ENCODE measurements around the gene PROSER3. TPM values are rescaled to one million over a fixed set of nuclear protein-coding genes. Genes with fewer than 3 reads are reported as not detected.

PROSER3 gene
- polyA plus RNA-seq, 1 donor: 16.3 TPM

DNA sequence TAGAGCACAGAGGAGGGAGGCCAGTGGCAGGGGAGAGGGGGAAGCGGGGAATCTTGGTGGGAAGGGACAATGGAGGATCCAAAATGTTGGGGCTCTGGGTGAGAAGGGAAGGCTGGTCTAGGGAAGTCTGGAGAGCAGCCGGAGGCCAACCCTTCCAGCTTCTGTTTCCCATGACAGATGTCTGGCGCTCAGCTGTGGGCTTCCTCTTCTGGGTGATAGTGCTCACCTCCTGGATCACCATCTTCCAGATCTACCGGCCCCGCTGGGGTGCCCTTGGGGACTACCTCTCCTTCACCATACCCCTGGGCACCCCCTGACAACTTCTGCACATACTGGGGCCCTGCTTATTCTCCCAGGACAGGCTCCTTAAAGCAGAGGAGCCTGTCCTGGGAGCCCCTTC is 11.4 kb upstream of the PROSER3 start:
- DNase-seq: no peak
- H3K36me3 ChIP-seq (ENCODE audit: control insufficient read depth, insufficient read depth, low read length): peaks cover 3% of the 10 kb centered on the region
- no peaks in the 10 kb centered on the region for H3K27me3 ChIP-seq (ENCODE audit: control insufficient read depth, insufficient read depth, low read length)
- WGBS (ENCODE audit: insufficient coverage, low lambda C conversion rate): no CpG with 5 or more reads among the region's 5 CpGs
- H3K27ac ChIP-seq (ENCODE audit: low read length): no peak overlapping the region
- H3K4me1 ChIP-seq (ENCODE audit: control insufficient read depth, insufficient read depth, low read length): peaks cover 20% of the 10 kb centered on the region
- H3K9me3 ChIP-seq (ENCODE audit: control insufficient read depth, low read depth, low read length): no peaks in the 10 kb centered on the region
- H3K4me3 ChIP-seq (ENCODE audit: low read length): peak overlapping the region; percentile 90

DNA sequence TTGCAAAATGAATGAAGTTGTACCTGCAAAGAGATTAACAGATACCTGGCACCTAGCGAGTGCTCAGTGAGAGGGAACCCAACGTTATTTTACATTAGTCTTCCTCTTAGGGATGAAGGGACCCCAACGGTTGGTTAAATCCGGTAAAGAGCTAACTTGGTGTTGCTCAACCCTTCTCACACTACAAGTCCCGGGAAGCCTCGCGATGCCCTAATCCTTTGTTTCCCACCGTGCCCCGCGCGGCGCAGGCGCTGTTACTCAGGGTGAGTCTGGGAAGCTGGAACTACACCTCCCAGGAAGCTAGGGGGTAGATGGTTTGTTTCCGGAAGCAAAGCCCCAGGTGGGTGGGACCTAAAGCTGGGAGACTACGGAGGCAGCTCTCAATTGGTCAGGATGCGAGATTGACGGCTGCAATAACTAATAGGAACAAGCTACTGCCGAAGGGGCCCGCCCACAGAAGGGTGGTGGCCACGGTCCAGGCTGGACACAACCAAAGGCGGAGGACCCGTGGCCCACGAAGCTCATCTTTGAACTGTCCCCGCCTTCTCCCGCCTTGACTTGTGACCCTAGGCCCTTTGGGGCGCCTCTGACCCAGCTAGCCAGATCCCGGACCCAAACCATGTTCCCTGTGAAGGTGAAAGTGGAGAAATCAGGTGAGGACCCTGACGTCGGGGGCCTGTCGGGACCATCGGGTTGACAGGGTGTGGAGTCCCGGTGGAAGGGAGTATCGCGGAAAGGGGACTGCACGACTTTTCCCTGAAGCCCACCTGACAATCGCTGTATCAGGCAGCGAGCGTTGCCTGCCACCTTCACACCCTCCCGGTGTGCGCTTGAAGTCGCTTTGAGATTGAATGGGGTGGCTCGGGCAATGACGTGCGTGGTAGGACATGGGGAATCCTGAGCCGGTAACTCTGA is 9.6 kb upstream of the PROSER3 start, which contains the start of gene LIN37:
TSS of gene LIN37 (plus strand) at position 471 of the 915 bp plus-strand sequence. CDS start at position 620, 149 bp downstream.
- no peaks in the 10 kb centered on the region for H3K9me3 ChIP-seq (ENCODE audit: control insufficient read depth, low read depth, low read length)
- peak within 1 kb of the TSS; percentile 91 for H3K4me3 ChIP-seq (ENCODE audit: low read length)
- H3K27me3 ChIP-seq (ENCODE audit: control insufficient read depth, insufficient read depth, low read length): no peaks in the 10 kb centered on the region
- peaks cover 20% of the 10 kb centered on the region for H3K4me1 ChIP-seq (ENCODE audit: control insufficient read depth, insufficient read depth, low read length)
- no peak within 1 kb of the TSS for H3K27ac ChIP-seq (ENCODE audit: low read length)
- DNase-seq: peak; percentile 99
- H3K36me3 ChIP-seq (ENCODE audit: control insufficient read depth, insufficient read depth, low read length): peaks cover 15% of the 10 kb centered on the region
- WGBS (ENCODE audit: insufficient coverage, low lambda C conversion rate): no CpG with 5 or more reads among the region's 45 CpGs

DNA sequence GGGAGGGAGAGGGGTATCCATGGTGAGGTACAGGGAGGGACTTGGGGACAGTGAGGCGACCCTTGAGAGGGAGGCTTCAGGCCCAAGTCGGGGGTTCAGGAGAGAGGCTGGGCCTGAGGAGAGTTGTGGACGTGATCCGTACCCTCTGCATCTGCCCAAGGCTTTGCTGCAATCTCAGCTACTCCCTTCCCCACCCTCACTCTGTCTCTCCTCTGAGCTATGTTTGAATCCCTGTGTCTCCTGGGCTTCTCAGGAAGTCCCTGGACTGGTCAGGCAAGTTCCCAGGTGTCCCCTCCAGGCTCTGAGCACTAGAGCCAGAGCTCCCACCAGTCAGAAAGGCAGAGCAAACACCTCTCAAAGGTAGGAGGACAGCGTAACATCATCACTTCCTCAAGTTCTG is 7.8 kb upstream of the PROSER3 start:
- DNase-seq: no peak
- no CpG with 5 or more reads among the region's 5 CpGs for WGBS (ENCODE audit: insufficient coverage, low lambda C conversion rate)
- peaks cover 16% of the 10 kb centered on the region for H3K4me1 ChIP-seq (ENCODE audit: control insufficient read depth, insufficient read depth, low read length)
- H3K27me3 ChIP-seq (ENCODE audit: control insufficient read depth, insufficient read depth, low read length): peaks cover 2% of the 10 kb centered on the region
- peaks cover 19% of the 10 kb centered on the region for H3K36me3 ChIP-seq (ENCODE audit: control insufficient read depth, insufficient read depth, low read length)
- H3K4me3 ChIP-seq (ENCODE audit: low read length): no peak overlapping the region
- H3K27ac ChIP-seq (ENCODE audit: low read length): no peak overlapping the region
- H3K9me3 ChIP-seq (ENCODE audit: control insufficient read depth, low read depth, low read length): no peaks in the 10 kb centered on the region

GRCh38 chr19:35751839-35752745 is 5.9 kb upstream of the PROSER3 start:
- peaks cover 27% of the 10 kb centered on the region for H3K4me1 ChIP-seq (ENCODE audit: control insufficient read depth, insufficient read depth, low read length)
- no peak for DNase-seq
- peaks cover 21% of the 10 kb centered on the region for H3K27me3 ChIP-seq (ENCODE audit: control insufficient read depth, insufficient read depth, low read length)
- no peak overlapping the region for H3K27ac ChIP-seq (ENCODE audit: low read length)
- no peak overlapping the region for H3K4me3 ChIP-seq (ENCODE audit: low read length)
- WGBS (ENCODE audit: insufficient coverage, low lambda C conversion rate): no CpG with 5 or more reads among the region's 14 CpGs
- peaks cover 19% of the 10 kb centered on the region for H3K36me3 ChIP-seq (ENCODE audit: control insufficient read depth, insufficient read depth, low read length)
- H3K9me3 ChIP-seq (ENCODE audit: control insufficient read depth, low read depth, low read length): no peaks in the 10 kb centered on the region

DNA sequence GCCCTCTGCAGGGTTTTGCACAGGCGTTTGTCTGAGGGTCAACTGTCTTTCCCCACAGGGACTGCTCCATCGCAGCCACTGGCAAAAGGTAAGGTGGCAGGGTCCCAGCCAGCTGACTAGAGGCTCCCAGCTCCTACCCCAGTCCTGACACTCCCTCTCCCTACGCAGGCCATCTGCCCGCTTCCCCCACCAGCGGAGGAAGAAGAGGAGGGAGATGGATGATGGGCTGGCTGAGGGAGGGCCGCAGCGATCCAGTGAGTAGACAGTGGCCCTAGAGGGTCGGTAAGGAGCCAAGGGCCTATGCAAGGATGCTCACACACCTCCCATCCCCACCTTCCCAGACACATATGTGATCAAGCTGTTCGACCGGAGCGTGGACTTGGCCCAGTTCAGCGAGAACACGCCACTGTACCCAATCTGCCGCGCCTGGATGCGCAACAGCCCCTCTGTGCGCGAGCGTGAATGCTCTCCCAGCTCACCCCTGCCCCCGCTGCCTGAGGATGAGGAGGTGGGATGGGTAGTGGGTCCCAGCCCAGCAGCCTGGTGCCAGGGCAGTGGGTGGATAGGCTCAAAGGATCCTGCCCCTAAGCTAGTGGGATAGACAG is 5.1 kb upstream of the PROSER3 start:
- no CpG with 5 or more reads among the region's 20 CpGs for WGBS (ENCODE audit: insufficient coverage, low lambda C conversion rate)
- Histone ChIP-seq H3K4me1 (ENCODE audit: control insufficient read depth, insufficient read depth, low read length) (peaks cover 29% of the 10 kb centered on the region), H3K27me3 (ENCODE audit: control insufficient read depth, insufficient read depth, low read length) (peaks cover 23% of the 10 kb centered on the region), H3K36me3 (ENCODE audit: control insufficient read depth, insufficient read depth, low read length) (peaks cover 19% of the 10 kb centered on the region), H3K27ac (ENCODE audit: low read length) (no peak overlapping the region), H3K4me3 (ENCODE audit: low read length) (no peak overlapping the region), H3K9me3 (ENCODE audit: control insufficient read depth, low read depth, low read length) (no peaks in the 10 kb centered on the region)
- no peak for DNase-seq

- WGBS (ENCODE audit: insufficient coverage, low lambda C conversion rate): no CpG with 5 or more reads among the region's 20 CpGs
These were observed 4.2 kb upstream of the PROSER3 start for GRCh38 chr19:35753634-35754369.

DNA sequence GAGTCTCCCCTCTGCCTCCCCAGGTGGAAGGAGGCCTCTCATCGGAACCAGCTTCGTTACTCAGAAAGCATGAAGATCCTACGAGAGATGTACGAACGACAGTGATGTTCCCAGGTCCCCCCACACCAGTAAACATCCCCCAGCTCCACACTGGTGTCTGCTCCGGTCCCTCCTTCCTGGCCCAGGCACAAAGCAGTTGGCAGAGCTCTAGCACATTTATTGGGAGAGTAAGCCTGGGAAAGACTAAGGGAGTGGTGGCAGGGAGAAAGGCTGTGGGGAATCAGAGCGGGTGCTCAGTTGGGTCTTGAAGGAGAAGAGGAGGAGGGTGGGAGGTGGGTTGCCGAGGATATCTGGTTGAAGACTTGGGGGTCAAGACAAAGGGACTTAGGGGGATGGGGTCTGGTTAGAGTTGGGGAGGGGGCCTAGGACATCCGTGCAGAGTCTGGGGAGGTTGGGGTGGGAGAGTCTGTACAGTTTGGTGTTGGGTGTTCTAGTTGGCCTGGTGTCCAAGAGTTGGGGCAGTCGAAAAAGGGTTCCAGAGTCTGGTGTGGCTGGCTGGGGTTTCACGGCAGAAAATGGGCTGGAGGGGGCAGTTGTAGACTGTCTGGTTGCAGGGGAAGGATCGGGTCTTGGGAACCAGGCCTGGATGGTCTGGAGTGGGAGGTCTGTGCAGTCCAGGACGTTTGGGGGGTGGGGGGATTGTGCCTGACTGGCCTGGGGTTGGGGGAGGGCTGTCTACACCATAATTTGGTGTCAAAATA is 3.4 kb upstream of the PROSER3 start:
- no peak for DNase-seq
- Histone ChIP-seq H3K36me3 (ENCODE audit: control insufficient read depth, insufficient read depth, low read length) (peaks cover 19% of the 10 kb centered on the region), H3K27ac (ENCODE audit: low read length) (no peak overlapping the region), H3K9me3 (ENCODE audit: control insufficient read depth, low read depth, low read length) (no peaks in the 10 kb centered on the region), H3K4me1 (ENCODE audit: control insufficient read depth, insufficient read depth, low read length) (peaks cover 25% of the 10 kb centered on the region), H3K4me3 (ENCODE audit: low read length) (no peak overlapping the region), H3K27me3 (ENCODE audit: control insufficient read depth, insufficient read depth, low read length) (peaks cover 23% of the 10 kb centered on the region)
- no CpG with 5 or more reads among the region's 13 CpGs for WGBS (ENCODE audit: insufficient coverage, low lambda C conversion rate)

More at GRCh38 chr19:35753634-35754369, 4.2 kb upstream of the PROSER3 start:
- H3K27me3 ChIP-seq (ENCODE audit: control insufficient read depth, insufficient read depth, low read length): peaks cover 23% of the 10 kb centered on the region
- no peak overlapping the region for H3K27ac ChIP-seq (ENCODE audit: low read length)
- no peak overlapping the region for H3K4me3 ChIP-seq (ENCODE audit: low read length)
- no peak for DNase-seq
- peaks cover 27% of the 10 kb centered on the region for H3K4me1 ChIP-seq (ENCODE audit: control insufficient read depth, insufficient read depth, low read length)
- H3K36me3 ChIP-seq (ENCODE audit: control insufficient read depth, insufficient read depth, low read length): peaks cover 19% of the 10 kb centered on the region
- H3K9me3 ChIP-seq (ENCODE audit: control insufficient read depth, low read depth, low read length): no peaks in the 10 kb centered on the region

GRCh38 chr19:35755131-35755549 is 2.8 kb upstream of the PROSER3 start:
- WGBS (ENCODE audit: insufficient coverage, low lambda C conversion rate): no CpG with 5 or more reads among the region's 17 CpGs
- peaks cover 24% of the 10 kb centered on the region for H3K36me3 ChIP-seq (ENCODE audit: control insufficient read depth, insufficient read depth, low read length)
- DNase-seq: no peak
- H3K4me3 ChIP-seq (ENCODE audit: low read length): peak overlapping the region; percentile 25
- no peaks in the 10 kb centered on the region for H3K9me3 ChIP-seq (ENCODE audit: control insufficient read depth, low read depth, low read length)
- peaks cover 23% of the 10 kb centered on the region for H3K27me3 ChIP-seq (ENCODE audit: control insufficient read depth, insufficient read depth, low read length)
- no peak overlapping the region for H3K27ac ChIP-seq (ENCODE audit: low read length)
- H3K4me1 ChIP-seq (ENCODE audit: control insufficient read depth, insufficient read depth, low read length): peaks cover 25% of the 10 kb centered on the region

All from large intestine (tissue), 3 donors.